Myometrial cell (primary cell): ENCODE data around the gene NAT14. TPM values are rescaled to one million over a fixed set of nuclear protein-coding genes. Genes with fewer than 3 reads are reported as not detected.

Experiments used
- total RNA-seq: library from RNA; depleted of rRNA; stranded (reverse); fragments of >200 nt; gene quantifications from 2 replicates; pipeline ENCODE4 v1.2.3, GENCODE V29; 2015

NAT14 gene, protein sequence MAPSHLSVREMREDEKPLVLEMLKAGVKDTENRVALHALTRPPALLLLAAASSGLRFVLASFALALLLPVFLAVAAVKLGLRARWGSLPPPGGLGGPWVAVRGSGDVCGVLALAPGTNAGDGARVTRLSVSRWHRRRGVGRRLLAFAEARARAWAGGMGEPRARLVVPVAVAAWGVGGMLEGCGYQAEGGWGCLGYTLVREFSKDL
- total RNA-seq: 37.4 and 39.8 TPM in 2 replicates

DNA sequence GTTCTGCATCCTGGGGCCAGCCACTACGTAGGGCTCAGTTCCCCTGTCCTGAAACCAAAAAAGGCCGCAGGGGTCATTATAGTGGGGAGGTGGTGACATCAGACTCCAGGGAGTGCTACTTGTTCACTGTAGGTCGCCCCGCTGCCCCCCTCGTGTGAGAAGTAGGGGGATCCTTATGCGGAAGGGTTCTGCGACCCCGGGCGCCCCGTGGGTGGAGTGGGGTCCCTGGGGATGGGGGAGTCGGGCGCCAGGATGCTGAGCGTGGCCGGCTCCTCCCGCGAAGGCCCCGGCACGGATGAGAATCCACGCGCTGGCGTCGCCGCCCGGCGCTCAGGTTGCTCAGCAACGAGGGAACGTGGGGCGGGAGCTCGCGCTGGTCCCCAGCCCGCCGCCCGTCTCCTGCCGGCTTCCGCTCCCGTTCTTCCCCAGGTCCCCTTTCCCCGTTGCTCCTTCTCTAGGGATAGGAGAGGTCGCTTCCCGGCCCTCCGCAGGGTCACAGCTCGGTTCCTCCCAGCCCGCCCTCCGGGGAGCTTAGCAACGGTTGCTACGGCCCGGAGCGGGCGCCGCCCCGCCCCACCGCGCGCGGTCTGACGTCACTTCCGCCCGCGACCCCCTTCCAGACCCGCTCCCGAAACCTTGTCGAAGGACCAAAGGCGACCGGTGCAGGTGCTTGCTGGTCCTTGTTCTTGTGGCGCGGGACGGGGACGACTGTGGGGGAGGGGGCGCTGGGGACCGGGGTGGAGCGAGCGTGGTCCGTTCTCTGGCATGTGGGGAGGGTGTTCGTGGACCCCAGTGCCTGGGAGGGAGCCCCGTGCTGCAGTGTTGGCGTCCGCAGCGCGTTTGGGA lies at the start of gene NAT14:
NAT14 (plus strand) TSS at position 596 of the 846 bp plus-strand sequence. CDS start 521 bp downstream, outside the sequence.

GRCh38 chr19:55443045-55443823 lies 41.8 kb upstream of the NAT14 start, which contains the start of gene SHISA7:
TSS of gene SHISA7 (minus strand) at chr19:55443300. CDS start at chr19:55442863, 437 bp downstream.

DNA sequence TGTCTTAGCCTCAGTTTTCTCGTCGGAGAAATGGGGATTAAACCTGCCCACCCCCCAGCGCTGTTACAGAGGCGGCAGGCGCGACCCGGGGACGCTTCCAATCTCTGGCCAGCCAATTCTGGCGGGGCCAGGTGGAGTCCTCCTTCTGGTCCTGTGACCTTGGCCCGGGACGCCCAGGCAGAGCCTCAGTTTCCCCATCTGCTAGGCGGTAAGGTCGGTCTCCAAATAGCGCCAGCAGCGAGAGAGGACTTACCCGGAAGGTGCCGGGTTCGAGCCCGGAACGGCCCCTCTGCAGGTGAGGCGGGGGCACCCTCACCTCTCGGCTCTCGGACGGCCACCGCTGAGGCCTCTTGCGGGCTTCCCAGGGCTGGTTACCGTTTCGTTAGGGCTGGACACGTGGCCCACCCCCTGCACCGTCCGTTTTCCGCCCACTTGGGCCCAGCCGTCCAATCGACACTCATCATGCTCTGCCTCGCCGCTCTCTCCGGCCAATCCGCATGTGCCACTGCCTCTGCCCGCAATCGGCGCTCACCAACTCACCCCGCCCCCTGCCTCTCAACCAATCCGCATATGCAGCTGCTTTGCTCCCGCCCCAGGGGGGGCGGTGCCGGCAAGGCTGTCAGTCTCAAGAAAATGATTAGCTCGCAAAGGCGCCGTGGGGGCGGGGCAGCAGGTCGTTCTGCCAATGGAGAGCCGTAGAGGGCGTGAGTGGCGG lies 23.6 kb upstream of the NAT14 start, which contains the start of gene ISOC2:
ISOC2 (minus strand) TSS at position 384 of the 715 bp plus-strand sequence. CDS start 5,156 bp downstream, outside the sequence.

DNA sequence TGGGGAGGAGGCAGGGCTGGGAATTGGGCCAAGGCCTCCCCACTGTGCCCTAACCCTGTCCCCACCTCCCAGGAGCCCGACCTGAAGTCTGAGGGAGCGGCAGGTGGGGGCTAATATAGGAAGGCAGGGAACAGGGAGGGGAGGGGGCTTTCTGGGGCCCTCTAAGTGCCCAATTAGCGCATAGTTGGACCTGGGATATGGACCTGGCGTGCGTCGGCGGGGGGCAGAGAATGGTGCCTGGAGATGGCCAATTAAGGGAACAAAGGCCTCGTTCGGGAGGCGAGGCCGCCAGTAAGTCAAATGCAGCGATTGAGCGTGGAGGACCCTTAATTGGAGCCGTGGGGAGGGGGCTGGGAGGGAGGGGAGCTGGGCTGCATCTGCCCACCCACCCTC lies 20.3 kb upstream of the NAT14 start, which contains the start of gene C19orf85:
C19orf85 (minus strand) TSS at position 90 of the 393 bp plus-strand sequence. CDS start 197 bp downstream, outside the sequence.

DNA sequence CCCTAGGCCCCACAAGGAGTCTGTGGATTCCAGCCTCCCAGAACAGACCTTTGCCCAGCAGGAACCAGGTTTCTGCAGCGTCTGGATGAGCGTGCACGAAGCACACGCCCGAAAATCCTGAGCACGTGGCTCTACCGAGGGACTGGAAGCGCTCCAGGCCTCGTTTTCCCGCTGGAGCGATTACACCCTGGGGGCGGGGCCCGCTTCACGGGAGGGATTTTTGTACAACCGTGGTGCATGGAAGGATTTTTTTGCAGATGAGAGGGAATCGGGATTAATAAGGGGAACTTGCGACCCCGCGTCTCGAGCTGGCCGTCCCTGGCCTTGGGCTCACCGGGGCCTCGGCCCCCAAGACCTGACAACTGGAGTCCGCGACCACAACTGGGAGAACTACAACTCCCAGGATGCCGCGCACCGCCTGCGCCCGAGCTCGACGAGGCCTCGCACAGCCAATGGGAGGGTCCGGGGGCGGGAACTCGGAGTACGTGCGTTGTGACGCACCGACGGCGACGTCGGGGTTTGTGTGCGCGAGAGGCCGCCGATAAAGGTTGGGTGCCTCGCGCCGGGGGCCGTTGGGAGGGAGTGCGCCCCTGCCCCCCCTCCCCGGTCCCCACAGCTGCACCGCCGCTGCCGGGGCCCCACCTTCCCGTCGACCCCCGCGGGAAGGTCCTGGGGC lies 8.8 kb upstream of the NAT14 start, which contains the start of gene ZNF628:
ZNF628 (plus strand) TSS at position 518 of the 676 bp plus-strand sequence. CDS start 3,294 bp downstream, outside the sequence.

DNA sequence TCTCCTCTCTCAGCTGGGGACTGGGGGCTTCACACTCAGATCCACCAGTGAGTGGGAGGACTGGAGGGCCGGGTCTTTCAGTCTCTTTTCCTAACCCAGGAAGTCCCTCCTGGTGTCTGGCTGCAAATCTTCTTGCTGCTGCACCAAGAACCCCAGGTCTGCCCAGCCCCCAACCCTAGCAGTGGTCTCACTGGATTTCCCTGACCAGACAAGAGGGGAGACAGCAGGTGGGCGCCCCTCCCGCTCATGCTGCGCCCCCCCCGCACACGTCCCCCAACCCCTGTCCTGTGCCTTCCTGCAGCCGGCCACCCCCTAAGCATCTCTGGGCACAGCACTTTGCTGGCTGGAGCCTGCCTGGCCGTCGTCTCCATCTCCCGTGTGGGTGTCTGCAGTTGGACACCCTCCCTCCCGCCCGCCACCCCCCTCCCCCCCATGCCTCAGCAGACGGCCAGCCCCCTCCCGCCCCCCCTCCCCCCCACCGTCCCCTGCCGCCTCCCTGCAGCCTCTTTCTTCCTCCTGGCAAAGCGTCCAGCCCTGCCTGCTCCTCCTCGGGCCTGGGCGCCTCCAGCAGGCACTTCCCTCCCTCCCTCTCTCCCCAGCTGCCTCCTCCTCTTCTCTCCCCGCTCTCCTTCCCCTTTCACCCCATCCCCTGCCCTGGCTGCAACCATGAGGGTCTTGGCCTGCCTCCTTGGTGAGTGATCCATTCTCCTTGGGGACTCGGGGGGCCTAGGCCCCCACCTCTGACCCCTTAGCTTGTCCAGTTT lies 3.1 kb downstream of the NAT14 start, which contains the start of gene SSC5D:
SSC5D (plus strand) TSS at position 513 of the 764 bp plus-strand sequence; CDS start at position 667, 154 bp downstream.

Other genes with a start within 250 kb of the NAT14 start
- gene PPP6R1, start 226.2 kb upstream of the NAT14 start, total RNA-seq: 31.7 and 45.6 TPM in 2 replicates
- gene HSPBP1, start 205.1 kb upstream of the NAT14 start, total RNA-seq: 70.7 and 106 TPM in 2 replicates
- gene BRSK1, start 201.2 kb upstream of the NAT14 start, total RNA-seq: 4.3 and 9.0 TPM in 2 replicates
- gene TMEM150B, start 159.8 kb upstream of the NAT14 start, total RNA-seq: not detected in 2 replicates
- gene KMT5C, start 145.3 kb upstream of the NAT14 start, total RNA-seq: 6.9 and 11.0 TPM in 2 replicates
- gene COX6B2, start 130.5 kb upstream of the NAT14 start, total RNA-seq: under 0.01 TPM in 1 of 2 replicates, not detected in the other
- gene GARIN5B, start 121.9 kb upstream of the NAT14 start, total RNA-seq: not detected in 2 replicates
- 1.8 and 4.3 TPM in 2 replicates for gene IL11, start 114.7 kb upstream of the NAT14 start, total RNA-seq
- gene TMEM190, start 108.4 kb upstream of the NAT14 start, total RNA-seq: not detected in 2 replicates
- not detected in 2 replicates for gene TMEM238, start 100.9 kb upstream of the NAT14 start, total RNA-seq
- 437 and 447 TPM in 2 replicates for gene RPL28, start 99.3 kb upstream of the NAT14 start, total RNA-seq
- 121 and 166 TPM in 2 replicates for gene UBE2S, start 77.4 kb upstream of the NAT14 start, total RNA-seq
- gene SHISA7, start 41.9 kb upstream of the NAT14 start, total RNA-seq: not detected in 2 replicates
- gene ISOC2, start 23.5 kb upstream of the NAT14 start, total RNA-seq: 120 and 181 TPM in 2 replicates
- gene C19orf85, start 20.4 kb upstream of the NAT14 start, total RNA-seq: 0.29 TPM in 1 of 2 replicates, not detected in the other
- 2.5 and 2.6 TPM in 2 replicates for gene ZNF628, start 8.6 kb upstream of the NAT14 start, total RNA-seq
- 2.3 and 6.7 TPM in 2 replicates for gene SSC5D, start 3.2 kb downstream of the NAT14 start, total RNA-seq
- gene SBK2, start 51.9 kb downstream of the NAT14 start, total RNA-seq: not detected in 2 replicates
- gene SBK3, start 60.4 kb downstream of the NAT14 start, total RNA-seq: 0.58 TPM in 1 of 2 replicates, not detected in the other
- gene ZNF579, start 95.7 kb downstream of the NAT14 start, total RNA-seq: 6.1 and 6.6 TPM in 2 replicates
- gene FIZ1, start 114.3 kb downstream of the NAT14 start, total RNA-seq: 1.9 and 3.2 TPM in 2 replicates
- 10.5 and 35.7 TPM in 2 replicates for gene ZNF524, start 115.1 kb downstream of the NAT14 start, total RNA-seq
- gene ZNF865, start 120.5 kb downstream of the NAT14 start, total RNA-seq: 2.6 and 3.5 TPM in 2 replicates
- gene ZNF784, start 139.4 kb downstream of the NAT14 start, total RNA-seq: 3.7 and 6.6 TPM in 2 replicates
- 5.8 and 10.4 TPM in 2 replicates for gene ZNF580, start 155.8 kb downstream of the NAT14 start, total RNA-seq
- gene ZNF581, start 158.5 kb downstream of the NAT14 start, total RNA-seq: 19.9 and 23.0 TPM in 2 replicates
- gene CCDC106, start 163.0 kb downstream of the NAT14 start, total RNA-seq: 8.3 and 11.5 TPM in 2 replicates
- 201 and 229 TPM in 2 replicates for gene U2AF2, start 169.8 kb downstream of the NAT14 start, total RNA-seq
- gene EPN1, start 190.0 kb downstream of the NAT14 start, total RNA-seq: 104 and 157 TPM in 2 replicates